Smooth muscle cell (in vitro differentiated cells): ENCODE results near the gene SCCPDH. TPM values are rescaled to one million over a fixed set of nuclear protein-coding genes. Genes with fewer than 3 reads are reported as not detected.

Experiments used
- DNase-seq: peaks from one replicate; lab custom pipeline; 2025; ENCODE audit not compliant: unreplicated experiment; lab: John Stamatoyannopoulos, UW
- H2AFZ ChIP-seq: fragments of 200-600 bp; sonication (generic); 2 replicates; pipeline ENCODE4 v1.6.0; 2016; ENCODE audit warnings: antibody characterized with exemption, low read depth, mild to moderate bottlenecking
- H3F3A ChIP-seq: fragments of 200-600 bp; sonication (generic); 2 replicates; pipeline ENCODE4 v1.6.0; 2017; ENCODE audit warnings: antibody characterized with exemption, low read depth
- H3K27ac ChIP-seq: fragments of 200-600 bp; sonication (generic); 2 replicates; pipeline ENCODE4 v1.5.1; 2016; ENCODE audit warnings: low read depth, mild to moderate bottlenecking
- H3K27me3 ChIP-seq: fragments of 200-600 bp; sonication (generic); 2 replicates; pipeline ENCODE4 v1.6.1; 2016; ENCODE audit warnings: low read depth, mild to moderate bottlenecking
- H3K36me3 ChIP-seq: fragments of 200-600 bp; sonication (generic); 2 replicates; pipeline ENCODE4 v1.5.1; 2016; ENCODE audit warnings: low read depth
- H3K4me1 ChIP-seq: fragments of 200-600 bp; sonication (generic); 2 replicates; pipeline ENCODE4 v1.5.1; 2016; ENCODE audit warnings: low read depth
- H3K4me2 ChIP-seq: fragments of 200-600 bp; sonication (generic); 2 replicates; pipeline ENCODE4 v1.6.0; 2016; ENCODE audit warnings: mild to moderate bottlenecking
- H3K4me3 ChIP-seq: fragments of 200-600 bp; sonication (generic); 2 replicates; pipeline ENCODE4 v1.5.1; 2016; ENCODE audit warnings: mild to moderate bottlenecking
- H3K79me2 ChIP-seq: fragments of 200-600 bp; sonication (generic); 2 replicates; pipeline ENCODE4 v1.6.0; 2016; ENCODE audit warnings: low read depth, mild to moderate bottlenecking
- H3K9ac ChIP-seq: fragments of 200-600 bp; sonication (generic); 2 replicates; pipeline ENCODE4 v1.6.0; 2016; ENCODE audit warnings: low read depth
- H3K9me3 ChIP-seq: fragments of 200-600 bp; sonication (generic); replicated peaks from 2 replicates; pipeline ENCODE4 v1.5.1; 2016; ENCODE audit warnings: low read depth
- H4K20me1 ChIP-seq: fragments of 200-600 bp; sonication (generic); 2 replicates; pipeline ENCODE4 v1.6.0; 2016; ENCODE audit warnings: low read depth
- CTCF ChIP-seq: fragments of 200-600 bp; sonication (generic); IDR thresholded peaks from 2 replicates; pipeline ENCODE4 v1.5.1; 2017; ENCODE audit warnings: borderline replicate concordance, mild to moderate bottlenecking, antibody characterized with exemption; ENCODE audit not compliant: insufficient read depth, poor library complexity, severe bottlenecking
- WGBS: methylation state at CpG from one replicate; pipeline ENCODE4 v1.1.7; 2016; ENCODE audit warnings: low lambda C conversion rate; 5-methylcytosine and 5-hydroxymethylcytosine counted together
- polyA plus RNA-seq: library from polyadenylated mRNA; unstranded; fragments of >200 nt; fragmentation: Nextera tagmentation; extraction: Ambion mirVana; gene quantifications from 2 replicates; pipeline ENCODE4 v1.2.1, GENCODE V29; 2016
- total RNA-seq: library from RNA; depleted of rRNA; stranded (reverse); fragments of >200 nt; gene quantifications from 2 replicates; pipeline ENCODE4 v1.2.3, GENCODE V29; 2014

The SCCPDH gene
- total and polyA plus RNA-seq, 2 experiments from 2014 or later: 19.6 to 27.0 TPM

- Histone ChIP-seq H3F3A (no peaks in the 10 kb centered on the region), H3K79me2 (no peaks in the 10 kb centered on the region), H3K4me2 (no peak overlapping the region), H3K36me3 (no peaks in the 10 kb centered on the region), H3K27ac (no peak overlapping the region), H3K4me3 (no peak overlapping the region), H3K4me1 (no peaks in the 10 kb centered on the region), H2AFZ (no peak overlapping the region), H3K9ac (no peak overlapping the region), H4K20me1 (no peaks in the 10 kb centered on the region), H3K27me3 (no peaks in the 10 kb centered on the region), H3K9me3 (no peaks in the 10 kb centered on the region)
- WGBS: 93% methylated on average over 8 of the region's 8 CpGs
- no peak for TF ChIP-seq CTCF
- no peak for DNase-seq
These were observed 72.9 kb downstream of the SCCPDH start for GRCh38 chr1:246797157-246797556.

- H3K9ac ChIP-seq: no peak overlapping the region
- H3K4me2 ChIP-seq: no peak overlapping the region
- no peak overlapping the region for H3K27ac ChIP-seq
- WGBS: 96% methylated on average over 11 of the region's 11 CpGs
- H3K4me1 ChIP-seq: no peaks in the 10 kb centered on the region
- H3K36me3 ChIP-seq: no peaks in the 10 kb centered on the region
- H4K20me1 ChIP-seq: no peaks in the 10 kb centered on the region
- no peaks in the 10 kb centered on the region for H3K27me3 ChIP-seq
- H3K79me2 ChIP-seq: no peaks in the 10 kb centered on the region
- H3K9me3 ChIP-seq: no peaks in the 10 kb centered on the region
- no peak for DNase-seq
- TF ChIP-seq CTCF: no peak
- no peak overlapping the region for H3K4me3 ChIP-seq
- H3F3A ChIP-seq: no peaks in the 10 kb centered on the region
- H2AFZ ChIP-seq: no peak overlapping the region
These were observed 73.4 kb downstream of the SCCPDH start for GRCh38 chr1:246797597-246797996.

GRCh38 chr1:246798107-246798506 lies 73.9 kb downstream of the SCCPDH start:
- H3K4me2 ChIP-seq: no peak overlapping the region
- H2AFZ ChIP-seq: no peak overlapping the region
- no peak overlapping the region for H3K27ac ChIP-seq
- H3K79me2 ChIP-seq: no peaks in the 10 kb centered on the region
- WGBS: 77% methylated on average over 4 of the region's 4 CpGs
- no peaks in the 10 kb centered on the region for H3K9me3 ChIP-seq
- no peaks in the 10 kb centered on the region for H3K27me3 ChIP-seq
- DNase-seq: no peak
- H3K4me3 ChIP-seq: no peak overlapping the region
- H4K20me1 ChIP-seq: no peaks in the 10 kb centered on the region
- no peak overlapping the region for H3K9ac ChIP-seq
- H3K4me1 ChIP-seq: no peaks in the 10 kb centered on the region
- no peaks in the 10 kb centered on the region for H3F3A ChIP-seq
- H3K36me3 ChIP-seq: no peaks in the 10 kb centered on the region
- no peak for TF ChIP-seq CTCF
